NB4 (cell line): Measurements from ENCODE around the gene RAD51B.

Experiments
- DNase-seq: peaks from one replicate; pipeline ENCODE4 v3.0.0; 2010; ENCODE audit warnings: low read depth
- H3K4me3 ChIP-seq: one replicate; pipeline ENCODE4 v1.5.1; 2011; ENCODE audit warnings: mild to moderate bottlenecking, low read depth, low read length, moderate library complexity
- CTCF ChIP-seq: IDR thresholded peaks from one replicate; pipeline ENCODE4 v1.5.1; 2012; ENCODE audit warnings: low read depth, low read length
- MAX ChIP-seq: IDR thresholded peaks from 2 replicates; pipeline ENCODE4 v1.6.1; 2011; ENCODE audit warnings: low read depth, low read length
- MYC ChIP-seq: IDR thresholded peaks from 2 replicates; pipeline ENCODE4 v1.6.1; 2011; ENCODE audit warnings: low read depth, low read length
- POLR2A ChIP-seq: IDR thresholded peaks from 2 replicates; pipeline ENCODE4 v1.6.1; 2011; ENCODE audit warnings: mild to moderate bottlenecking; ENCODE audit not compliant: insufficient read length; ENCODE audit errors: extremely low read depth

RAD51B gene

GRCh38 chr14:67973436-67973835 lies 153.9 kb downstream of the RAD51B start:
- no peak for DNase-seq
- TF ChIP-seq MAX = no peak
- no peak for TF ChIP-seq POLR2A
- no peak for TF ChIP-seq MYC
- TF ChIP-seq CTCF = no peak
- no peak overlapping the region for H3K4me3 ChIP-seq

GRCh38 chr14:67975470-67975869 lies 155.9 kb downstream of the RAD51B start:
- DNase-seq = no peak
- TF ChIP-seq MAX (no peak), CTCF (no peak), MYC (no peak), POLR2A (no peak)
- no peak overlapping the region for H3K4me3 ChIP-seq

- DNase-seq = no peak
- H3K4me3 ChIP-seq = no peak overlapping the region
- TF ChIP-seq POLR2A (no peak), MYC (no peak), MAX (no peak)
Measured at GRCh38 chr14:67977434-67978034, 158.0 kb downstream of the RAD51B start.

- TF ChIP-seq MAX (no peak), CTCF (no peak), POLR2A (no peak), MYC (no peak)
- DNase-seq = no peak
- H3K4me3 ChIP-seq = no peak overlapping the region
Measured at GRCh38 chr14:67978749-67979148, 159.2 kb downstream of the RAD51B start.

GRCh38 chr14:67982711-67983608 lies 163.4 kb downstream of the RAD51B start:
- no peak for DNase-seq
- H3K4me3 ChIP-seq = no peak overlapping the region

More at GRCh38 chr14:67982711-67983608, 163.4 kb downstream of the RAD51B start:
- TF ChIP-seq CTCF (no peak), POLR2A (no peak), MAX (no peak), MYC (no peak)
